Measurements from ENCODE around the gene ZNF556. TPM values are rescaled to one million over a fixed set of nuclear protein-coding genes. Genes with fewer than 3 reads are reported as not detected.

ZNF556 gene
- total RNA-seq, 1 experiment from 2014 or later = not detected

DNA sequence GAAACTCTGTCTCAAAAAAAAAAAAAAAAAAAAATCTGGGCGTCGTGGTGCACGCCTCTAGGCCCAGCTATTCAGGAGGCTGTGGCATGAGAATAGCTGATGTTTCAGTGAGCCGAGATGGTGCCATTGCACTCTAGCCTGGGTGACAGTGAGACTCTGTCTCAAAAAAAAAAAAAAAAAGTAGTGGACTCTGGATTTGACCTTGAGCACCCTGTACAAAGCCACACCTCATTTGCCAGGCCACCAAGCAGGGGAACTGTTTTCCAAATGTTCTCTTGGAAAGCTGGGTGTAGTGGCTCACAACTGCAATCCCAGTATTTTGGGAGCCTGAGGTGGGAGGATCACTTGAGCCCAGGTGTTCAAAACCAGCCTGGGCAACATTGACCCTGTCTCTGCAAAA lies 29.7 kb upstream of the ZNF556 start:
- no peak for ATAC-seq
- in situ Hi-C loops (cut with HindIII; ENCODE audit: low pct_unique_long_range_greater_than_20kb, low sequenced_read_pairs) = no loop called here
- DNase-seq (ENCODE audit: low read depth, low spot score) = no peak
- H3K27ac ChIP-seq (ENCODE audit: low read length) = no peak overlapping the region
- ChIA-PET POLR2A (no interaction called here), CTCF (no interaction called here)
- no peaks in the 10 kb centered on the region; the same call in 1 of the 2 replicates for H3K4me1 ChIP-seq (ENCODE audit: control insufficient read depth, insufficient read depth, low read length)
- TF ChIP-seq POLR2AphosphoS5 (IDR thresholded peaks at IDR 0.05; ENCODE audit: low read depth, low read length) = no peak
- no peak for TF ChIP-seq TCF7L2 (IDR thresholded peaks at IDR 0.05; ENCODE audit: low read depth, low read length)
- TF ChIP-seq CTCF (IDR thresholded peaks at IDR 0.05) = no peak
- no peak for TF ChIP-seq SIN3A (IDR thresholded peaks at IDR 0.05; ENCODE audit: borderline replicate concordance, insufficient read depth, low read depth, low read length)
- no peak for TF ChIP-seq REST (IDR thresholded peaks at IDR 0.05; ENCODE audit: insufficient read depth in 1 of 2, low read depth in 2 of 2, low read length in 1 of 2)
- no peaks in the 10 kb centered on the region for H3K27me3 ChIP-seq (ENCODE audit: control insufficient read depth, insufficient read depth, low read length)
- BruUV-seq (replicated peaks) = no TSS peak
- intact Hi-C loops (cut with micrococcal nuclease; ENCODE audit: unreplicated experiment) = no loop called here
- H3K36me3 ChIP-seq (ENCODE audit: control insufficient read depth, insufficient read depth, low read length) = no peaks in the 10 kb centered on the region
- no peak overlapping the region for H3K4me3 ChIP-seq (ENCODE audit: low read depth in 2 of 2, low read length in 2 of 2)
- peaks cover 15% of the 10 kb centered on the region for H3K9me3 ChIP-seq (ENCODE audit: control insufficient read depth, insufficient read depth, low read depth, low read length)

DNA sequence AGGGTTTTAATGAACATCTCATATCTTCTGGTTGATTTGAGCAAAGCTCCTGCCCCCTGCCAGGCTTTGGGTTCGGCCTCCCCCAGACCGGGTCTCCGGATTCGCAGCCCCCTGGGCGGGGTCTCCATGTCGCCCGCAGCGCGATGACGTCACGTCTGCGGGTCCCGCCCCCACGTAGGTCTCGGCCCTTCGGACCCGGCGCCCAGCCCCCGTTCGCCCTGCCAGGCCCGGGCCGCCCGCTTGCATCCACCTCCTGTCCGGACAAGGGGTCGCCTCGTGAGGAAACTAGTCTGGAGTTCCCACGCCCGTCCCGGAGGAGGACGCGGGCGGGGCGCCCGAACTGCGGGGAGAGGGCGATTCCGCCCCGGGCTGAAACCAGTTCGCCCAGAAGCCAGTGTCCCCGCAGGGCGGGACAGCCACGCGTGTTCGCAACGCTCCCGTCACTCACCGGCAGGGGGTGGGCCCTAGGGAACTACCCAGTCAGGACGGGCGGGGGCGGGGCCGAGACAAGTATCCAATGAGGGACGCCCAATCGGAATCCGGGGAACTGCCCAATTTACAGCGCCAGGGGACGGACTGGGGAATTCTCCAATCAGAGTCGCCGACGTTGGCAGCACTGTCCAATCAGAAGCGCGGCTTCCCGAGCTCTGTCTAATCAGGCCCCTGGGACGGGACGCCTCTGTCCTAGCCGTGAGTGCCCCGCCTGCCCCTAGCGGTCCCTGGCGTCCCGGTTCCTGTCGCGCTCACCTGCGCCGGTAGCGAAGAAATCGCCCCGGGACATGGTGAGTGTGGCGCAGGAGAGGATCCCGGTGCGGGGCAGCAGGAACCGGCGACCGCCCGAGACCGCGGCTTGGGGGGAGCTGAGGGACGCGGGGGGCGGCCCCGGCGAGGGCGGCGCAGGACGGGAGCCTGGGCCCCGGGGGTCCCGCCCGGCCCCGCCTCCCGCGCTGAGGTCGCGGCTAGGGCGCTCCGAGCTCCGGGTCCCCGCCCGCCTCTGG lies 26.0 kb upstream of the ZNF556 start, which contains the start of gene ZNF555:
Gene ZNF555, plus strand, starts transcription at position 682 of the 998 bp plus-strand sequence. Its CDS starts 98 bp downstream, at position 780.
- ATAC-seq = peak; percentile 98
- BruUV-seq (replicated peaks) = TSS peak; percentile 93
- Histone ChIP-seq H3K9me3 (ENCODE audit: control insufficient read depth, insufficient read depth, low read depth, low read length) (peaks cover 7% of the 10 kb centered on the region; the same call in 1 of the 2 replicates), H3K27me3 (ENCODE audit: control insufficient read depth, insufficient read depth, low read length) (no peaks in the 10 kb centered on the region), H3K36me3 (ENCODE audit: control insufficient read depth, insufficient read depth, low read length) (no peaks in the 10 kb centered on the region), H3K27ac (ENCODE audit: low read length) (peak within 1 kb of the TSS; percentile 81), H3K4me3 (ENCODE audit: low read depth in 2 of 2, low read length in 2 of 2) (peak within 1 kb of the TSS; percentile 66 to 77), H3K4me1 (ENCODE audit: control insufficient read depth, insufficient read depth, low read length) (no peaks in the 10 kb centered on the region; the same call in 1 of the 2 replicates)
- TF ChIP-seq CTCF (IDR thresholded peaks at IDR 0.05) (peak; percentile 59; the same call in 1 of the 2 replicates), REST (IDR thresholded peaks at IDR 0.05; ENCODE audit: insufficient read depth in 1 of 2, low read depth in 2 of 2, low read length in 1 of 2) (no peak), POLR2AphosphoS5 (IDR thresholded peaks at IDR 0.05; ENCODE audit: low read depth, low read length) (peak; percentile 41; the same call in 1 of the 2 replicates), TCF7L2 (IDR thresholded peaks at IDR 0.05; ENCODE audit: low read depth, low read length) (no peak), SIN3A (IDR thresholded peaks at IDR 0.05; ENCODE audit: borderline replicate concordance, insufficient read depth, low read depth, low read length) (0 out of 2 replicates have a peak, but pooled peaks have one; percentile 54)
- CTCF ChIA-PET = interaction anchor here (0.6 to 1.0 kb wide), 2 partner anchors 18 to 167 kb away, joined by 3 read pairs; no protein-coding TSS in a partner anchor
- intact Hi-C loops (cut with micrococcal nuclease; ENCODE audit: unreplicated experiment) (no loop called here), in situ Hi-C loops (cut with HindIII; ENCODE audit: low pct_unique_long_range_greater_than_20kb, low sequenced_read_pairs) (no loop called here)
- POLR2A ChIA-PET = no interaction called here
- peak; percentile 93 for DNase-seq (ENCODE audit: low read depth, low spot score)

Data from Panc1 (cell line).